ENCODE data around the gene LIMS3. TPM values are rescaled to one million over a fixed set of nuclear protein-coding genes. Genes with fewer than 3 reads are reported as not detected.

LIMS3 gene, protein sequence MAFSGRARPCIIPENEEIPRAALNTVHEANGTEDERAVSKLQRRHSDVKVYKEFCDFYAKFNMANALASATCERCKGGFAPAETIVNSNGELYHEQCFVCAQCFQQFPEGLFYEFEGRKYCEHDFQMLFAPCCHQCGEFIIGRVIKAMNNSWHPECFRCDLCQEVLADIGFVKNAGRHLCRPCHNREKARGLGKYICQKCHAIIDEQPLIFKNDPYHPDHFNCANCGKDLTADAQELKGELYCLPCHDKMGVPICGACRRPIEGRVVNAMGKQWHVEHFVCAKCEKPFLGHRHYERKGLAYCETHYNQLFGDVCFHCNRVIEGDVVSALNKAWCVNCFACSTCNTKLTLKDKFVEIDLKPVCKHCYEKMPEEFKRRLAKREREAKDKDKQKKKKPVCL
- 0.11 TPM in 1 of 2 replicates, not detected in the other for total RNA-seq (2014; rRNA removed; shearing (Covaris generic))

DNA sequence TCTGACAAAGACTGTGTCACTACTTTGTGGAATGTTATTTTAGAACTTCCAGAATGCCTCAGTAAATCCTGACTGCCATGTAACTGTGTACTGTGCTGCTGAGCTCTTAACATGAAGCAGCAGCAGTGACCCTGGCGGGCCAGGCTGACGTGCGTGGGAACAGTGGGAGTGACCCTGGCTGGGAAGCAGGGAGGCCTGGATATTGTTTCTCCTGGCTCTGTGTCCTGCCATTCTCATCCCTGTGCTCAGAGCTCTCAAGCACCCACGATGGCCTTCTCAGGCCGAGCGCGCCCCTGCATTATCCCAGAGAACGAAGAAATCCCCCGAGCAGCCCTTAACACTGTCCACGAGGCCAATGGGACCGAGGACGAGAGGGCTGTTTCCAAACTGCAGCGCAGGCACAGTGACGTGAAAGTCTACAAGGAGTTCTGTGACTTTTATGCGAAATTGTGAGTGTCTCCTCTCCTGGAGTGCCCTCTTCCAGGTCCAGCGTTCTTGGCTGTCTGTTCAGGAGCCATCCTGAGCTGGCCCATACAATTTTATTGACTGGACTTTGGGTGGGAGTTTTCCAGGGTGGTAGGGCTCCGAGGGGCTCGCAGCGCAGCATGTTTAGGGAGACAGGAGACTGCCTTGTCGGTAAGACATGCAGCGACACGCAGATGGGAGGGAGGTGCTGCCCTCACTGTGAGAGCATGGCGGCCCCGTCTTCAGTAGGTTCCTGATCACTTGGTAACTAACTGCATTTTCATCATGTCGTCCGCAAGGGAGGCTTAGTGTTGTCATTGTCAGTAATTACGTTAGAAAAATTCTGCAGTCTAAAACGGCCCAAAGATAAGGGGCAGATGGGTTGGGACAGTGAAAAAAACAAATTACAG is at the start of gene LIMS3:
Gene LIMS3, plus strand, starts transcription at position 227 of the 875 bp plus-strand sequence. Its CDS starts 41 bp downstream, at position 268.

Other genes with a start within 250 kb of the LIMS3 start
- 9.3 and 10.8 TPM in 2 replicates for gene RGPD5, start 104.4 kb upstream of the LIMS3 start, total RNA-seq (2014; rRNA removed; shearing (Covaris generic))
- gene MALL, start 217.1 kb downstream of the LIMS3 start, total RNA-seq (2014; rRNA removed; shearing (Covaris generic)): 0.57 TPM in 1 of 2 replicates, not detected in the other

Data from A375 (cell line).